SK-N-SH (cell line): Measurements from ENCODE around the gene HEMGN. TPM values are rescaled to one million over a fixed set of nuclear protein-coding genes. Genes with fewer than 3 reads are reported as not detected.

Experiments used
- CTCF ChIA-PET: fragments of 300-600, 350-600 bp; formaldehyde crosslinking; extraction: SDS; loops from one replicate; lab custom pipeline; 2021; lab: Yijun Ruan, JAX
- POLR2A ChIA-PET: fragments of 350-600 bp; sonication (Branson Sonifier 250); formaldehyde crosslinking; extraction: SDS; loops from one replicate; lab custom pipeline; 2020; ENCODE audit warnings: antibody characterized with exemption, inconsistent platforms; lab: Yijun Ruan, JAX
- DNase-seq: peaks from one replicate; pipeline ENCODE4 v3.0.0; 2012
- H2AFZ ChIP-seq: fragments of 200-600 bp; sonication (generic); 2 replicates; pipeline ENCODE4 v1.8.1; 2016; ENCODE audit warnings: antibody characterized with exemption, mild to moderate bottlenecking, low read depth
- H3F3A ChIP-seq: fragments of 200-600 bp; sonication (generic); replicated peaks from 2 replicates; pipeline ENCODE3; 2016; ENCODE audit warnings: antibody characterized with exemption, mild to moderate bottlenecking; ENCODE audit not compliant: insufficient read depth
- H3K27ac ChIP-seq, 2 experiments: fragments of 200-500 bp in 1 of 2; fragments of 200-600 bp in 1 of 2; sonication (Bioruptor generic) in 1 of 2; sonication (generic), shearing (Covaris generic) in 1 of 2; 2 replicates each; pipeline versions ENCODE4 v1.5.1 to v1.6.1; 2014 to 2016; ENCODE audit warnings: low read depth in 2 of 2, inconsistent platforms in 1 of 2, low read length in 1 of 2, mild to moderate bottlenecking in 1 of 2, mixed read lengths in 1 of 2
- H3K27me3 ChIP-seq: fragments of 200-600 bp; sonication (generic), shearing (Covaris generic); 2 replicates; pipeline ENCODE4 v1.6.1; 2016; ENCODE audit warnings: mixed run types; ENCODE audit not compliant: insufficient read depth
- H3K36me3 ChIP-seq, 2 experiments: fragments of 200-500 bp in 1 of 2; fragments of 200-600 bp in 1 of 2; sonication (Bioruptor generic) in 1 of 2; sonication (generic) in 1 of 2; replicated peaks in 1 of 2; 2 replicates each; pipeline versions ENCODE3 to v1.5.1; 2014 to 2016; ENCODE audit warnings: low read length in 1 of 2, mild to moderate bottlenecking in 1 of 2; ENCODE audit not compliant: insufficient read depth in 2 of 2, control insufficient read depth in 1 of 2
- H3K4me1 ChIP-seq, 2 experiments: fragments of 200-500 bp in 1 of 2; fragments of 200-600 bp in 1 of 2; sonication (Bioruptor generic) in 1 of 2; sonication (generic), shearing (Covaris generic) in 1 of 2; 2 replicates each; pipeline versions ENCODE4 v1.5.1 to v1.6.1; 2014 to 2016; ENCODE audit warnings: low read depth in 1 of 2, low read length in 1 of 2, mixed run types in 1 of 2; ENCODE audit not compliant: insufficient read depth in 2 of 2, control insufficient read depth in 1 of 2
- H3K4me2 ChIP-seq: fragments of 200-600 bp; sonication (generic), shearing (Covaris generic); 2 replicates; pipeline ENCODE4 v1.6.1; 2017; ENCODE audit warnings: mixed run types
- H3K4me3 ChIP-seq, 2 experiments: fragments of 200-500 bp in 1 of 2; fragments of 200-600 bp in 1 of 2; sonication (Bioruptor generic) in 1 of 2; sonication (generic), shearing (Covaris generic) in 1 of 2; 2 replicates each; pipeline versions ENCODE4 v1.5.1 to v1.8.1; 2014 to 2016; ENCODE audit warnings: low read depth in 2 of 2, inconsistent platforms in 1 of 2, low read length in 1 of 2, mild to moderate bottlenecking in 1 of 2, mixed read lengths in 1 of 2, moderate library complexity in 1 of 2
- H3K79me2 ChIP-seq: fragments of 200-600 bp; sonication (generic); 2 replicates; pipeline ENCODE4 v1.8.1; 2017; ENCODE audit warnings: mild to moderate bottlenecking; ENCODE audit not compliant: insufficient read depth
- H3K9ac ChIP-seq: fragments of 200-600 bp; sonication (generic); 2 replicates; pipeline ENCODE4 v1.6.1; 2017; ENCODE audit warnings: mixed run types
- H3K9me2 ChIP-seq: fragments of 200-600 bp; sonication (generic); 2 replicates; pipeline ENCODE4 v1.6.1; 2017; ENCODE audit warnings: mixed run types
- H3K9me3 ChIP-seq: fragments of 200-600 bp; sonication (generic); 2 replicates; pipeline ENCODE4 v1.6.1; 2017; ENCODE audit warnings: mixed run types, mild to moderate bottlenecking, moderate library complexity
- H4K20me1 ChIP-seq: fragments of 200-600 bp; sonication (generic); 2 replicates; pipeline ENCODE4 v1.6.1; 2017; ENCODE audit warnings: mild to moderate bottlenecking, mixed run types; ENCODE audit not compliant: insufficient read depth
- CHD2 ChIP-seq: fragments of 150-350 bp; IDR thresholded peaks from 2 replicates; pipeline ENCODE4 v1.6.1; 2018; ENCODE audit warnings: low read length; ENCODE audit not compliant: partially characterized antibody
- ELF1 ChIP-seq: IDR thresholded peaks from 2 replicates; pipeline ENCODE4 v1.4.0; 2012
- EP300 ChIP-seq, 2 experiments: IDR thresholded peaks; 2 replicates each; pipeline versions ENCODE4 v1.4.0 to v1.6.1; 2012; ENCODE audit warnings: borderline replicate concordance in 1 of 2, low read depth in 1 of 2, low read length in 1 of 2
- FOSL2 ChIP-seq: IDR thresholded peaks from 2 replicates; pipeline ENCODE4 v1.4.0; 2012; ENCODE audit warnings: low read depth, mild to moderate bottlenecking, moderate library complexity, borderline replicate concordance
- FOXJ3 ChIP-seq: sonication (generic); formaldehyde crosslinking; IDR thresholded peaks from 2 replicates; pipeline ENCODE4 v1.5.1; 2020; ENCODE audit warnings: mild to moderate bottlenecking, missing genetic modification reagents
- FOXM1 ChIP-seq: IDR thresholded peaks from 2 replicates; pipeline ENCODE4 v1.4.0; 2012; ENCODE audit warnings: low read depth, mild to moderate bottlenecking
- GABPA ChIP-seq: IDR thresholded peaks from 2 replicates; pipeline ENCODE4 v1.4.0; 2012; ENCODE audit warnings: low read depth, mild to moderate bottlenecking
- GATA2 ChIP-seq: sonication (generic); formaldehyde crosslinking; IDR thresholded peaks from 2 replicates; pipeline ENCODE4 v1.5.0; 2020; ENCODE audit warnings: mild to moderate bottlenecking, missing genetic modification reagents
- MEF2A ChIP-seq: IDR thresholded peaks from 2 replicates; pipeline ENCODE4 v1.4.0; 2012; ENCODE audit warnings: low read depth, borderline replicate concordance
- MXI1 ChIP-seq: IDR thresholded peaks from 2 replicates; pipeline ENCODE4 v1.6.1; 2012; ENCODE audit warnings: mild to moderate bottlenecking, low read depth, low read length, improper control_type of control experiment
- NFIC ChIP-seq: IDR thresholded peaks from 2 replicates; pipeline ENCODE4 v1.4.0; 2012; ENCODE audit warnings: borderline replicate concordance
- NRF1 ChIP-seq: IDR thresholded peaks from 2 replicates; pipeline ENCODE4 v1.6.1; 2012; ENCODE audit warnings: low read depth, mild to moderate bottlenecking, low read length
- RAD21 ChIP-seq: IDR thresholded peaks from 2 replicates; pipeline ENCODE4 v1.6.1; 2012; ENCODE audit warnings: mild to moderate bottlenecking, low read length
- RCOR1 ChIP-seq: fragments of 150-350 bp; IDR thresholded peaks from 2 replicates; pipeline ENCODE4 v1.6.1; 2017; ENCODE audit warnings: antibody characterized with exemption, low read length
- RFX5 ChIP-seq: IDR thresholded peaks from 2 replicates; pipeline ENCODE4 v1.6.1; 2012; ENCODE audit warnings: mild to moderate bottlenecking, improper control_type of control experiment, low read length
- RXRA ChIP-seq: IDR thresholded peaks from 2 replicates; pipeline ENCODE4 v1.4.0; 2012; ENCODE audit warnings: low read depth, mild to moderate bottlenecking, borderline replicate concordance
- SIN3A ChIP-seq: IDR thresholded peaks from 2 replicates; pipeline ENCODE4 v1.6.1; 2012; ENCODE audit warnings: low read depth, mild to moderate bottlenecking, low read length, moderate library complexity, borderline replicate concordance
- SMC3 ChIP-seq: IDR thresholded peaks from 2 replicates; pipeline ENCODE4 v1.6.1; 2012; ENCODE audit warnings: low read depth, low read length, improper control_type of control experiment
- TAF1 ChIP-seq: IDR thresholded peaks from 2 replicates; pipeline ENCODE4 v1.6.1; 2012; ENCODE audit warnings: low read depth, mild to moderate bottlenecking, low read length, moderate library complexity, borderline replicate concordance
- YY1 ChIP-seq: IDR thresholded peaks from 2 replicates; pipeline ENCODE4 v1.4.0; 2012; ENCODE audit warnings: low read depth, mild to moderate bottlenecking
- WGBS: methylation state at CpG from one replicate; pipeline ENCODE4 v1.1.6; 2017; ENCODE audit warnings: low lambda C conversion rate; 5-methylcytosine and 5-hydroxymethylcytosine counted together
- polyA plus RNA-seq, 3 experiments: library from polyadenylated mRNA; depleted of rRNA; stranded (reverse); fragments of >200 nt; gene quantifications; 2 replicates each; pipeline ENCODE4 v1.2.3, GENCODE V29; 2012
- TF ChIP-seq, protein P1 (sequence below): fragments of 200-600 bp; sonication (generic); IDR thresholded peaks from 2 replicates; pipeline ENCODE4 v1.6.1; 2017; ENCODE audit warnings: antibody characterized with exemption, mild to moderate bottlenecking, moderate library complexity
- TF ChIP-seq, protein P2 (sequence below): IDR thresholded peaks from 2 replicates; pipeline ENCODE4 v1.4.0; 2012; ENCODE audit warnings: low read depth, borderline replicate concordance

The HEMGN gene
- polyA plus RNA-seq, 1 of the 3 experiments (the other 2 are of a cell fraction), result not detected

DNA sequence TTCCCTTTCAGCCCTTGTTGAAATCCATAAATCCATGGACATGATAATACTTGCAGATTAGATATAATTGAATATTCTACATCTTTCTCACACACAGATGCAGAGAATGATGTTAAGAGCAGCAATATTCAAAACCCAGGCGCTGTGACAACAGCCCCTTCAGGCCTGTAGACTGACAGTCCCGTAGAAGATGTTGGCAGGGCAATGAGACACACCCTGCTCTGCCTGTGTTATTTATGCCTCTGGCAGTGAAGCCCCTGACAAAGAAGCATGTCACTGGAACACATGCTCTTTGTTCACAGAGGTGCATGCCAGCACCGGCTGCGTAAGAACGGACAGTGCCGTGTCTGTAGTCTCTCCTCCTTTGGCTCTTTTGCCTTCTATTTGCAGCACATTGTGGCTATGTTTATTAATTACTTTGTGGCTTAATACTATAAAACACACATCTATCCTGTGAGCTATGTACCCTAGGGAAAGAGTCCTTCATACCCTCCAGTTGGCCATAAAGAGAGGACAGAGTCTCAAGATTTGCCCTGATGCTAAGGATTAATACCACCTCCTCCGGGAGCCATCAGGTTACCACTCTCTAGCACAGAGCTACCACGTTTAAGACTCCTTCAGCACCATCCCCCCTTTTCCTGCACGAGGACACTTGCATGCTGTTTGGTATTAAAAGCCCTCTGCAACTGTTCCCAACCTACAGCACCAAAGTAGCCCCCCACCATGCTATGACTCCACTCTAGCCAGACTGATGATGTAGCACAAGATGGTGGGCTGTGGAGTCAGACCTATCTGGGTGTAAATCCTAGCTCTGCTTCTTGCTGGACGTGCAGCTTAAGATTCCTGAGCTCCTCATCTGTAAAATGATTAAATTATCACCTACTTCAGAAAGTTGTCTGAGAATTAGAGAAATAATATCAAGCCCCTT is 43.2 kb upstream of the HEMGN start:
- peaks cover 27% of the 10 kb centered on the region for H3K79me2 ChIP-seq
- no peak overlapping the region for H3K4me2 ChIP-seq
- peaks cover 2% of the 10 kb centered on the region for H3F3A ChIP-seq
- no peaks in the 10 kb centered on the region for H3K9me3 ChIP-seq
- no peak overlapping the region for H2AFZ ChIP-seq
- no peaks in the 10 kb centered on the region for H3K27me3 ChIP-seq
- peaks cover 4 to 26% of the 10 kb centered on the region in 2 experiments; a peak in 2 of 4 replicates for H3K4me1 ChIP-seq
- no peak overlapping the region for H3K9ac ChIP-seq
- H3K27ac ChIP-seq, result peak overlapping the region in 1 of 2 experiments; percentile 64; a peak in 2 of 4 replicates
- CTCF ChIA-PET, result interaction anchor here (0.7 to 9.2 kb wide), 6 partner anchors 9 to 59 kb away, joined by 3 to 90 read pairs (median 4); partner anchors contain the start of gene TRMO
- no peaks in the 10 kb centered on the region for H3K9me2 ChIP-seq
- 79% methylated on average over 10 of the region's 10 CpGs for WGBS
- no peak overlapping the region for H3K4me3 ChIP-seq
- H3K36me3 ChIP-seq, result no peaks in the 10 kb centered on the region
- POLR2A ChIA-PET, result interaction anchor here (1.0 kb wide), 1 partner anchor 59 kb away, joined by 4 read pairs; the partner anchor contains the start of gene TRMO
- DNase-seq, result peak; percentile 61
- TF ChIP-seq RCOR1 (peak; percentile 64; the same call in 1 of the 2 replicates), GATA2 (CRISPR knock-in tag) (peak; percentile 87), CHD2 (peak; percentile 43), FOSL2 (no peak), GABPA (no peak), NFIC (no peak), FOXJ3 (CRISPR knock-in tag) (peak; percentile 89), EP300 (IDR thresholded peaks at IDR 0.05; ENCODE audit: borderline replicate concordance in 1 of 2, low read depth in 1 of 2, low read length in 1 of 2) (peak in 1 of 2 experiments; percentile 57; a peak in 1 of 4 replicates), MXI1 (peak; percentile 89), ELF1 (no peak), RXRA (no peak)
- TF ChIP-seq, protein P1, sequence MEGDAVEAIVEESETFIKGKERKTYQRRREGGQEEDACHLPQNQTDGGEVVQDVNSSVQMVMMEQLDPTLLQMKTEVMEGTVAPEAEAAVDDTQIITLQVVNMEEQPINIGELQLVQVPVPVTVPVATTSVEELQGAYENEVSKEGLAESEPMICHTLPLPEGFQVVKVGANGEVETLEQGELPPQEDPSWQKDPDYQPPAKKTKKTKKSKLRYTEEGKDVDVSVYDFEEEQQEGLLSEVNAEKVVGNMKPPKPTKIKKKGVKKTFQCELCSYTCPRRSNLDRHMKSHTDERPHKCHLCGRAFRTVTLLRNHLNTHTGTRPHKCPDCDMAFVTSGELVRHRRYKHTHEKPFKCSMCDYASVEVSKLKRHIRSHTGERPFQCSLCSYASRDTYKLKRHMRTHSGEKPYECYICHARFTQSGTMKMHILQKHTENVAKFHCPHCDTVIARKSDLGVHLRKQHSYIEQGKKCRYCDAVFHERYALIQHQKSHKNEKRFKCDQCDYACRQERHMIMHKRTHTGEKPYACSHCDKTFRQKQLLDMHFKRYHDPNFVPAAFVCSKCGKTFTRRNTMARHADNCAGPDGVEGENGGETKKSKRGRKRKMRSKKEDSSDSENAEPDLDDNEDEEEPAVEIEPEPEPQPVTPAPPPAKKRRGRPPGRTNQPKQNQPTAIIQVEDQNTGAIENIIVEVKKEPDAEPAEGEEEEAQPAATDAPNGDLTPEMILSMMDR, result no peak
- TF ChIP-seq, protein P2, sequence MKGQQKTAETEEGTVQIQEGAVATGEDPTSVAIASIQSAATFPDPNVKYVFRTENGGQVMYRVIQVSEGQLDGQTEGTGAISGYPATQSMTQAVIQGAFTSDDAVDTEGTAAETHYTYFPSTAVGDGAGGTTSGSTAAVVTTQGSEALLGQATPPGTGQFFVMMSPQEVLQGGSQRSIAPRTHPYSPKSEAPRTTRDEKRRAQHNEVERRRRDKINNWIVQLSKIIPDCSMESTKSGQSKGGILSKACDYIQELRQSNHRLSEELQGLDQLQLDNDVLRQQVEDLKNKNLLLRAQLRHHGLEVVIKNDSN, result no peak
- peaks cover 7% of the 10 kb centered on the region; the same call in 1 of the 2 replicates for H4K20me1 ChIP-seq

DNA sequence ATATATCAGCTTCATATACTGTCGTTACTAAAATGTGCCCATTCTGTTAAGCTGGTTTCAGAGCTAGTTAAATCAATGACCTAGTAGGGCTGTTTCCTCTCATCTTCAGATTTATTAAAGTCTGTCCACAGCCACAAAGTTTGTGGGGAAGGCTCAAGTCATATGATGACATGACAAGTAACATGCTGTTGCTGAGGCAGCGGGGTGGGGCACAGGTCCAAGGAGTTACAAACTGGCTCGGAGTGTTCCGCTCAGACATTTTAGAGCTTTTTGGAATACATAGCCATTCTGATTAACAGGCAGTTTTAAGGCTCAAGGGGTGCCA is 42.5 kb upstream of the HEMGN start:
- H3K36me3 ChIP-seq, result no peaks in the 10 kb centered on the region
- no peak for DNase-seq
- H3K9me2 ChIP-seq, result no peaks in the 10 kb centered on the region
- no peak overlapping the region for H2AFZ ChIP-seq
- no peak overlapping the region for H3K9ac ChIP-seq
- no peak overlapping the region for H3K4me3 ChIP-seq
- no peak overlapping the region for H3K27ac ChIP-seq
- peaks cover 4 to 24% of the 10 kb centered on the region in 2 experiments; a peak in 2 of 4 replicates for H3K4me1 ChIP-seq
- ChIA-PET CTCF (interaction anchor here (1.0 to 9.2 kb wide), 2 partner anchors 24 to 58 kb away, joined by 4 to 90 read pairs; partner anchors contain the start of gene TRMO), POLR2A (interaction anchor here (1.0 kb wide), 1 partner anchor 58 kb away, joined by 4 read pairs; the partner anchor contains the start of gene TRMO)
- TF ChIP-seq FOXM1 (no peak), FOXJ3 (CRISPR knock-in tag) (no peak), ELF1 (no peak), RFX5 (no peak), YY1 (no peak), MEF2A (no peak), NRF1 (no peak), SMC3 (no peak), GATA2 (CRISPR knock-in tag) (no peak), SIN3A (no peak), NFIC (no peak), RAD21 (no peak), TAF1 (no peak)
- H4K20me1 ChIP-seq, result no peaks in the 10 kb centered on the region
- WGBS, result 100% methylated on average over 4 of the region's 4 CpGs
- no peaks in the 10 kb centered on the region for H3F3A ChIP-seq
- no peak overlapping the region for H3K4me2 ChIP-seq
- H3K79me2 ChIP-seq, result peaks cover 20% of the 10 kb centered on the region
- no peaks in the 10 kb centered on the region for H3K27me3 ChIP-seq
- H3K9me3 ChIP-seq, result no peaks in the 10 kb centered on the region
